K562 (cell line): Measurements from ENCODE around the gene KCNMB2. TPM values are rescaled to one million over a fixed set of nuclear protein-coding genes. Genes with fewer than 3 reads are reported as not detected.

Source experiments
- ATAC-seq: fragments of 200-7000 bp; cut with Tn5 transposase; 3 replicates; pipeline ENCODE4 v1.9.1; 2020; ENCODE audit warnings: moderate library complexity
- BruUV-seq: library from RNA; stranded (reverse); fragments of 400-500 nt; replicated peaks from 2 replicates; lab custom pipeline; 2021; lab: Mats Ljungman, UMichigan
- CTCF ChIA-PET: fragments of 300-600 bp; formaldehyde crosslinking; extraction: SDS; loops from one replicate; lab custom pipeline; 2021; ENCODE audit warnings: low intra/inter-chr PET ratio; lab: Yijun Ruan, JAX
- POLR2A ChIA-PET: fragments of 300-600, 350-650 bp; sonication (Branson Sonifier 250); formaldehyde crosslinking; extraction: SDS; loops from one replicate; lab custom pipeline; 2021; ENCODE audit warnings: antibody characterized with exemption, inconsistent platforms; lab: Yijun Ruan, JAX
- DNase-seq, 4 experiments: peaks; one replicate each; pipeline versions ENCODE4 v3.0.0 to v3.0.0-alpha.2; 2011 to 2018; ENCODE audit warnings: low spot score in 3 of 4, mixed read lengths in 3 of 4; ENCODE audit errors: extremely low read depth in 1 of 4
- FAIRE-seq: peaks from 2 replicates; lab custom pipeline; 2011; peaks lifted over from hg19 to GRCh38; lab: Jason Lieb, UNC
- H2AFZ ChIP-seq: 2 replicates; pipeline ENCODE4 v1.6.0; 2011; ENCODE audit warnings: low read depth, low read length, control low read depth, inconsistent platforms
- H3K27ac ChIP-seq: fragments of 200-600 bp; 3 replicates; pipeline ENCODE4 v1.8.0; 2011; ENCODE audit warnings: low read depth, mild to moderate bottlenecking, control low read depth, inconsistent platforms, low read length, moderate library complexity, mixed read lengths; ENCODE audit errors: extremely low read depth
- H3K27me3 ChIP-seq, 2 experiments: fragments of 300-600 bp in 1 of 2; 2 replicates in 1 of 2; 3 replicates in 1 of 2; pipeline versions ENCODE4 v1.6.0 to v1.8.0; 2011; ENCODE audit warnings: inconsistent platforms in 2 of 2, low read length in 2 of 2, mild to moderate bottlenecking in 1 of 2, mixed read lengths in 1 of 2, moderate library complexity in 1 of 2; ENCODE audit not compliant: control insufficient read depth in 2 of 2, insufficient read depth in 2 of 2
- H3K36me3 ChIP-seq: fragments of 300-600 bp; 3 replicates; pipeline ENCODE4 v1.8.0; 2011; ENCODE audit warnings: mild to moderate bottlenecking, low read length, inconsistent platforms; ENCODE audit not compliant: control insufficient read depth, insufficient read depth
- H3K4me1 ChIP-seq, 2 experiments: fragments of 200-600 bp in 1 of 2; replicated peaks in 1 of 2; 2 replicates in 1 of 2; 3 replicates in 1 of 2; pipeline versions ENCODE4 v1.5.1 to v1.8.0; 2011; ENCODE audit warnings: inconsistent platforms in 2 of 2, low read length in 2 of 2, mild to moderate bottlenecking in 1 of 2, mixed read lengths in 1 of 2, moderate library complexity in 1 of 2; ENCODE audit not compliant: control insufficient read depth in 2 of 2, insufficient read depth in 2 of 2
- H3K4me2 ChIP-seq: 2 replicates; pipeline ENCODE4 v1.6.1; 2011; ENCODE audit warnings: low read length, control low read depth, inconsistent platforms, mixed read lengths; ENCODE audit not compliant: insufficient read depth
- H3K4me3 ChIP-seq: fragments of 200-600 bp; sonication (generic), shearing (Covaris generic); 2 replicates; pipeline ENCODE4 v1.5.1; 2016; ENCODE audit warnings: control low read depth, inconsistent platforms
- H3K79me2 ChIP-seq: fragments of 200-600 bp; 3 replicates; pipeline ENCODE4 v1.8.0; 2011; ENCODE audit warnings: low read length, inconsistent platforms; ENCODE audit not compliant: control insufficient read depth, insufficient read depth
- H3K9ac ChIP-seq, 2 experiments: 2 replicates each; pipeline versions ENCODE4 v1.6.0 to v1.6.1; 2011; ENCODE audit warnings: low read depth in 2 of 2, low read length in 2 of 2, control low read depth in 1 of 2, inconsistent platforms in 1 of 2, mild to moderate bottlenecking in 1 of 2, mixed read lengths in 1 of 2; ENCODE audit not compliant: insufficient read depth in 1 of 2
- H3K9me1 ChIP-seq: one replicate; pipeline ENCODE4 v1.6.0; 2011; ENCODE audit warnings: inconsistent platforms, mild to moderate bottlenecking, low read length, moderate library complexity; ENCODE audit not compliant: control insufficient read depth, insufficient read depth
- H3K9me3 ChIP-seq: replicated peaks from 2 replicates; pipeline ENCODE4 v1.5.1; 2011; ENCODE audit warnings: low read depth, low read length, inconsistent platforms; ENCODE audit not compliant: control insufficient read depth, insufficient read depth
- H4K20me1 ChIP-seq: replicated peaks from 2 replicates; pipeline ENCODE4 v1.6.1; 2011; ENCODE audit warnings: low read length, inconsistent platforms, mixed read lengths; ENCODE audit not compliant: control insufficient read depth, insufficient read depth
- CCNT2 ChIP-seq: IDR thresholded peaks from 2 replicates; pipeline ENCODE4 v1.6.1; 2011; ENCODE audit warnings: borderline replicate concordance, low read depth, mild to moderate bottlenecking, moderate library complexity, mixed read lengths, low read length; ENCODE audit not compliant: insufficient read length; ENCODE audit errors: extremely low read depth
- ELF2 ChIP-seq: fragments of 250-450 bp; sonication (Bioruptor Pico); IDR thresholded peaks from 2 replicates; pipeline ENCODE4 v1.5.0; 2021; ENCODE audit warnings: mild to moderate bottlenecking
- EP300 ChIP-seq: IDR thresholded peaks from 2 replicates; pipeline ENCODE4 v1.6.1; 2012; ENCODE audit warnings: low read length, improper control_type of control experiment
- ERF ChIP-seq: fragments of 450-650 bp; formaldehyde crosslinking; IDR thresholded peaks from 2 replicates; pipeline ENCODE4 v1.4.0; 2020; ENCODE audit warnings: mild to moderate bottlenecking, mixed read lengths
- KDM1A ChIP-seq, 2 experiments: fragments of 450-650 bp; IDR thresholded peaks; 2 replicates each; pipeline ENCODE4 v1.6.1; 2016; ENCODE audit warnings: mild to moderate bottlenecking in 2 of 2
- MYNN ChIP-seq, 2 experiments: sonication (generic); formaldehyde crosslinking in 1 of 2; IDR thresholded peaks; 2 replicates each; pipeline versions ENCODE4 v1.5.0 to v1.6.1; 2016 to 2020; ENCODE audit warnings: antibody characterized with exemption in 1 of 2, missing genetic modification reagents in 1 of 2
- XRCC3 ChIP-seq: fragments of 450-650 bp; IDR thresholded peaks from 2 replicates; pipeline ENCODE4 v1.6.1; 2017; ENCODE audit warnings: mild to moderate bottlenecking, moderate library complexity
- ZNF124 ChIP-seq: sonication (generic); formaldehyde crosslinking; IDR thresholded peaks from 2 replicates; pipeline ENCODE4 v1.8.1; 2022; ENCODE audit warnings: missing genetic modification reagents
- in situ Hi-C: fragments of 300-500 bp; cut with MboI; formaldehyde crosslinking; loops from 4 replicates; pipeline ENCODE4 v1.15.0; 2018; ENCODE audit warnings: inconsistent platforms, mixed read lengths
- intact Hi-C: fragments of 100-400 bp; cut with micrococcal nuclease; formaldehyde crosslinking; loops from 2 replicates; pipeline ENCODE4 v1.14.2; 2022
- polyA plus RNA-seq, 8 experiments: library from polyadenylated mRNA; depleted of rRNA in 4 of 8; stranded (reverse) in 5 of 8; unstranded in 3 of 8; fragments of >200 nt; fragmentation: Nextera tagmentation in 2 of 8; fragmentation: Illumina TruSeq in 1 of 8; extraction: Ambion mirVana in 2 of 8; extraction: Trizol in 1 of 8; gene quantifications; 2 replicates each; pipeline versions ENCODE4 v1.2.1 to v1.2.3, GENCODE V29; 2011 to 2014; ENCODE audit warnings: inconsistent platforms in 1 of 8, missing spikeins in 1 of 8
- total RNA-seq, 7 experiments: library from RNA; depleted of rRNA in 6 of 7; stranded (reverse); fragments of >200 nt in 6 of 7; fragmentation: Illumina TruSeq in 2 of 7; extraction: Trizol in 2 of 7; gene quantifications; 2 replicates each; pipeline versions ENCODE4 v1.2.1 to v1.2.3, GENCODE V29; 2011 to 2021; ENCODE audit warnings: low replicate concordance in 1 of 7
- TF ChIP-seq, protein P1 (sequence below): fragments of 250-450 bp; sonication (Bioruptor Pico); IDR thresholded peaks from 2 replicates; pipeline ENCODE4 v1.4.0; 2020

Gene KCNMB2
- total and polyA plus RNA-seq, 9 of the 15 experiments (the other 6 are each of a cell fraction or from before 2014, with no cell fraction given) = 0.04 to 0.15 TPM; not detected in 7

- ChIA-PET POLR2A (no interaction called here), CTCF (no interaction called here)
- H3K4me2 ChIP-seq = no peak overlapping the region
- ATAC-seq (no peak), DNase-seq (no peak), FAIRE-seq (no peak)
- H3K27ac ChIP-seq = no peak overlapping the region
- TF ChIP-seq CCNT2 = no peak
- TF ChIP-seq EP300 = no peak
- TF ChIP-seq, protein P1, sequence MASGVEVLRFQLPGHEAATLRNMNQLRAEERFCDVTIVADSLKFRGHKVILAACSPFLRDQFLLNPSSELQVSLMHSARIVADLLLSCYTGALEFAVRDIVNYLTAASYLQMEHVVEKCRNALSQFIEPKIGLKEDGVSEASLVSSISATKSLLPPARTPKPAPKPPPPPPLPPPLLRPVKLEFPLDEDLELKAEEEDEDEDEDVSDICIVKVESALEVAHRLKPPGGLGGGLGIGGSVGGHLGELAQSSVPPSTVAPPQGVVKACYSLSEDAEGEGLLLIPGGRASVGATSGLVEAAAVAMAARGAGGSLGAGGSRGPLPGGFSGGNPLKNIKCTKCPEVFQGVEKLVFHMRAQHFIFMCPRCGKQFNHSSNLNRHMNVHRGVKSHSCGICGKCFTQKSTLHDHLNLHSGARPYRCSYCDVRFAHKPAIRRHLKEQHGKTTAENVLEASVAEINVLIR (CRISPR knock-in tag) = no peak
- no peak for TF ChIP-seq ELF2 (CRISPR knock-in tag)
- no peak for TF ChIP-seq XRCC3
- no peak for TF ChIP-seq MYNN (IDR thresholded peaks at IDR 0.05)
- no peak for TF ChIP-seq MYNN (CRISPR knock-in tag; IDR thresholded peaks at IDR 0.05)
- TF ChIP-seq ZNF124 (CRISPR knock-in tag) = no peak
- no peak for TF ChIP-seq KDM1A (IDR thresholded peaks at IDR 0.05)
- TF ChIP-seq ERF (CRISPR knock-in tag) = no peak
- H2AFZ ChIP-seq = no peak overlapping the region
- in situ Hi-C loops = no loop called here
- no peak overlapping the region for H3K4me3 ChIP-seq
- no peaks in the 10 kb centered on the region for H4K20me1 ChIP-seq
- no peaks in the 10 kb centered on the region for H3K9me3 ChIP-seq
- no peaks in the 10 kb centered on the region for H3K36me3 ChIP-seq
- no TSS peak for BruUV-seq
- no peaks in the 10 kb centered on the region for H3K79me2 ChIP-seq
- intact Hi-C loops = no loop called here
- H3K9ac ChIP-seq = no peak overlapping the region
- no peaks in the 10 kb centered on the region for H3K9me1 ChIP-seq
- no peaks in the 10 kb centered on the region for H3K27me3 ChIP-seq
- H3K4me1 ChIP-seq = no peaks in the 10 kb centered on the region
These were observed 91.8 kb downstream of the KCNMB2 start for GRCh38 chr3:178628037-178628436.
